Measurements from ENCODE around the gene HSBP1L1. TPM values are rescaled to one million over a fixed set of nuclear protein-coding genes. Genes with fewer than 3 reads are reported as not detected.

HSBP1L1 gene
- polyA plus RNA-seq, 2 of the 4 experiments (the other 2 are of a cell fraction), result 17.7 to 19.1 TPM

DNA sequence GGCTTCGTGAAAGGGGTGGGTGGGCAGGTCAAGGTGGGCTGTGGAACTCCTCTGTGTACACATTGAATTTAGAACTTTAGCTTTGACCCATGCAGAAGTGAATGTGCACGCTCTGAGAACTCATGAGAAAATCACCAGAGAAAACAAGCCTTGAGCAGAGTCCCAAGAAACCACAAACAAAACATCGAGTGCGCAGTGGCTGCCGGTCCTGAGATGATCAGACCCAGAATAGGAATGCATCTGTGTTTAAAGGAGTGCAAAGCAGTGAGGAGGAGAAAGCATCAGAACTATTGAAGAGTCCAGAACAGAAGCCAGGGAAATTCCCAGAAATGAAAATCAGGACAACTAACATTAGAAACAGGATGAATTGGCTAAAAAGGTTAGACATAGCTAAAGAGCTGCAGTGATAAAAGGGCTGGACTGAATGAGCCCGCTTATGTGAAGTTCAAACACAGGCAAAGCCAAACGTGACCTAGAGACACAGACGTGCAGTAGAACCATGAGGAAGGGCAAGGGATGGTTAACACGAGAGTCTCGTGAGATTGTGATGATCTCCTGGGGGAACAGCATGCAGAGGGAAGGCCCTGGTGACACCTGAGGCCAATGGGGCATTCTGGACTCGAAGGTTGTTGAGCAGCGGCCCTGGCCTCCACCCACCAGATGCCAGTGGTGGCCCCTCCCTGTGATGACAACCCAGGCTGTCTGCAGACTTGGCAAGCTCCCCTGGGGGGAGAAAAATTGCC, 40.3 kb downstream of the HSBP1L1 start:
- Histone ChIP-seq H3K4me2 (no peak overlapping the region), H3K27ac (no peak overlapping the region), H3K4me3 (no peak overlapping the region), H3K4me1 (peaks cover 2% of the 10 kb centered on the region), H3K9me3 (peaks cover 2% of the 10 kb centered on the region; the same call in 1 of the 3 replicates)
- ChIA-PET POLR2A (no interaction called here), CTCF (no interaction called here)
- no peak for TF ChIP-seq EP300 (IDR thresholded peaks at IDR 0.05)
- TF ChIP-seq BHLHE40 (IDR thresholded peaks at IDR 0.05; ENCODE audit: low read depth, low read length), result no peak
- no peak for TF ChIP-seq HOXB13 (CRISPR knock-in tag; IDR thresholded peaks at IDR 0.05; ENCODE audit: low read depth)
- TF ChIP-seq HMGXB4 (CRISPR knock-in tag; IDR thresholded peaks at IDR 0.05; ENCODE audit: borderline replicate concordance), result no peak
- no peak for TF ChIP-seq KDM1A (IDR thresholded peaks at IDR 0.05; ENCODE audit: low read depth)
- TF ChIP-seq JUN (IDR thresholded peaks at IDR 0.05), result no peak
- TF ChIP-seq EHF (CRISPR knock-in tag; IDR thresholded peaks at IDR 0.05), result no peak
- WGBS (ENCODE audit: missing lambda C conversion rate), result 65% methylated on average over 12 of the region's 12 CpGs
- no peak for ATAC-seq
- FAIRE-seq, result no peak
- no peak for DNase-seq (ENCODE audit: low read depth in 1 of 2, low spot score in 1 of 2)

DNA sequence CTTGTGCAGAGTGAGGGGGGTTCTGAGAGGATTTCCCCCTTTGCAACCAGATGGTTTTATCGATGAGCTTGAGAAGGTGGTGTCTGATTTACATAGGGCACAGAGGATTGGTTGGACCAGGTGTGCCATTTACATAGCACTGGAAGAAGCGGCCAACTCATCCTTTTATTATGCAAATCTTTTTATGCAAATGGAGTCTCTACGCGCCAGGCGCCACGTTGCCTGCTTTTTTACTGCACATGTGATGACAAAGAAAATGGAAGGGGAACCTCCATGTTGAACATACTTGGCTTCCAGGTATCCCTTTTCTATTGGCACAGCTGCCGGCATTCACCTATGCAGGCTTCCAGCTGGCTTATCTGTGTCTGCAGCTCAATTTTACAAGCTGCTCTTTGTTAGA, 42.3 kb downstream of the HSBP1L1 start:
- no peak overlapping the region for H3K4me2 ChIP-seq
- ATAC-seq (no peak), FAIRE-seq (no peak), DNase-seq (ENCODE audit: low read depth in 1 of 2, low spot score in 1 of 2) (no peak)
- 64% methylated on average over 7 of the region's 7 CpGs for WGBS (ENCODE audit: missing lambda C conversion rate)
- no peaks in the 10 kb centered on the region for H3K9me3 ChIP-seq
- H3K4me3 ChIP-seq, result no peak overlapping the region
- ChIA-PET POLR2A (no interaction called here), CTCF (interaction anchor here (0.6 kb wide), 1 partner anchor 18 kb away, joined by 3 read pairs; no protein-coding TSS in a partner anchor)
- TF ChIP-seq HOXB5 (CRISPR knock-in tag; IDR thresholded peaks at IDR 0.05), result no peak
- no peak for TF ChIP-seq TFCP2L1 (CRISPR knock-in tag; IDR thresholded peaks at IDR 0.05)
- TF ChIP-seq PHF8 (IDR thresholded peaks at IDR 0.05; ENCODE audit: borderline replicate concordance, low read depth), result no peak
- no peak for TF ChIP-seq CBX2 (IDR thresholded peaks at IDR 0.05; ENCODE audit: borderline replicate concordance, low read depth)
- TF ChIP-seq CHD4 (IDR thresholded peaks at IDR 0.05; ENCODE audit: borderline replicate concordance), result no peak
- no peak for TF ChIP-seq MAX (IDR thresholded peaks at IDR 0.05)
- TF ChIP-seq, protein P1, sequence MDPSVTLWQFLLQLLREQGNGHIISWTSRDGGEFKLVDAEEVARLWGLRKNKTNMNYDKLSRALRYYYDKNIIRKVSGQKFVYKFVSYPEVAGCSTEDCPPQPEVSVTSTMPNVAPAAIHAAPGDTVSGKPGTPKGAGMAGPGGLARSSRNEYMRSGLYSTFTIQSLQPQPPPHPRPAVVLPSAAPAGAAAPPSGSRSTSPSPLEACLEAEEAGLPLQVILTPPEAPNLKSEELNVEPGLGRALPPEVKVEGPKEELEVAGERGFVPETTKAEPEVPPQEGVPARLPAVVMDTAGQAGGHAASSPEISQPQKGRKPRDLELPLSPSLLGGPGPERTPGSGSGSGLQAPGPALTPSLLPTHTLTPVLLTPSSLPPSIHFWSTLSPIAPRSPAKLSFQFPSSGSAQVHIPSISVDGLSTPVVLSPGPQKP (IDR thresholded peaks at IDR 0.05; ENCODE audit: low read depth, low read length), result no peak
- no peak for TF ChIP-seq CEBPB (IDR thresholded peaks at IDR 0.05)
- no peak for TF ChIP-seq ZC3H11A (IDR thresholded peaks at IDR 0.05)
- TF ChIP-seq KDM5A (IDR thresholded peaks at IDR 0.05), result no peak
- TF ChIP-seq, protein P2, sequence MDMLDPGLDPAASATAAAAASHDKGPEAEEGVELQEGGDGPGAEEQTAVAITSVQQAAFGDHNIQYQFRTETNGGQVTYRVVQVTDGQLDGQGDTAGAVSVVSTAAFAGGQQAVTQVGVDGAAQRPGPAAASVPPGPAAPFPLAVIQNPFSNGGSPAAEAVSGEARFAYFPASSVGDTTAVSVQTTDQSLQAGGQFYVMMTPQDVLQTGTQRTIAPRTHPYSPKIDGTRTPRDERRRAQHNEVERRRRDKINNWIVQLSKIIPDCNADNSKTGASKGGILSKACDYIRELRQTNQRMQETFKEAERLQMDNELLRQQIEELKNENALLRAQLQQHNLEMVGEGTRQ (IDR thresholded peaks at IDR 0.05), result no peak
- no peak for TF ChIP-seq RARB (CRISPR knock-in tag; IDR thresholded peaks at IDR 0.05)
- TF ChIP-seq NPAS2 (CRISPR knock-in tag; IDR thresholded peaks at IDR 0.05; ENCODE audit: borderline replicate concordance), result no peak
- no peak for TF ChIP-seq CTCF (IDR thresholded peaks at IDR 0.05)
- TF ChIP-seq RAD21 (conservative IDR thresholded peaks at IDR 0.05 in 1 of 2, IDR thresholded peaks at IDR 0.05 in 1 of 2), result no peak
- TF ChIP-seq KDM1A (IDR thresholded peaks at IDR 0.05; ENCODE audit: low read depth), result no peak
- TF ChIP-seq NR3C1 (IDR thresholded peaks at IDR 0.05), result no peak
- TF ChIP-seq MAFK (IDR thresholded peaks at IDR 0.05; ENCODE audit: partially characterized antibody), result no peak
- H3K4me1 ChIP-seq, result peaks cover 11% of the 10 kb centered on the region
- no peak overlapping the region for H3K27ac ChIP-seq

Measured in A549 (cell line).